Measurements from ENCODE around the gene LRMDA. TPM values are rescaled to one million over a fixed set of nuclear protein-coding genes. Genes with fewer than 3 reads are reported as not detected.

The LRMDA gene
- total RNA-seq, 1 donor from 2014 or later, result 2.1 TPM

- no peak overlapping the region for H3K27ac Mint-ChIP-seq (ENCODE audit: unreplicated experiment)
- H3K4me1 Mint-ChIP-seq (ENCODE audit: low read depth, unreplicated experiment), result no peaks in the 10 kb centered on the region
Observed at GRCh38 chr10:75847477-75847876, 416.1 kb downstream of the LRMDA start.

GRCh38 chr10:75851580-75852345 is 420.3 kb downstream of the LRMDA start:
- Mint-ChIP-seq H3K4me1 (ENCODE audit: low read depth, unreplicated experiment) (no peaks in the 10 kb centered on the region), H3K36me3 (ENCODE audit: unreplicated experiment) (no peaks in the 10 kb centered on the region), H3K27me3 (ENCODE audit: unreplicated experiment) (peaks cover 1% of the 10 kb centered on the region), H3K9me3 (ENCODE audit: unreplicated experiment) (peaks cover 2% of the 10 kb centered on the region), H3K4me3 (ENCODE audit: unreplicated experiment) (no peak overlapping the region), H3K27ac (ENCODE audit: unreplicated experiment) (no peak overlapping the region)
- no peak for TF ChIP-seq CTCF (IDR thresholded peaks at IDR 0.05; ENCODE audit: partially characterized antibody, unreplicated experiment)
- no peak for DNase-seq

More at GRCh38 chr10:75847477-75847876, 416.1 kb downstream of the LRMDA start:
- TF ChIP-seq CTCF (IDR thresholded peaks at IDR 0.05; ENCODE audit: partially characterized antibody, unreplicated experiment), result no peak
- Mint-ChIP-seq H3K4me3 (ENCODE audit: unreplicated experiment) (no peak overlapping the region), H3K9me3 (ENCODE audit: unreplicated experiment) (peaks cover 3% of the 10 kb centered on the region), H3K27me3 (ENCODE audit: unreplicated experiment) (peaks cover 1% of the 10 kb centered on the region), H3K36me3 (ENCODE audit: unreplicated experiment) (no peaks in the 10 kb centered on the region)
- no peak for DNase-seq

GRCh38 chr10:75852851-75853484 is 421.5 kb downstream of the LRMDA start:
- TF ChIP-seq CTCF (IDR thresholded peaks at IDR 0.05; ENCODE audit: partially characterized antibody, unreplicated experiment), result peak; percentile 59
- H3K4me1 Mint-ChIP-seq (ENCODE audit: low read depth, unreplicated experiment), result no peaks in the 10 kb centered on the region
- H3K27me3 Mint-ChIP-seq (ENCODE audit: unreplicated experiment), result peaks cover 1% of the 10 kb centered on the region
- peaks cover 2% of the 10 kb centered on the region for H3K9me3 Mint-ChIP-seq (ENCODE audit: unreplicated experiment)
- no peak for DNase-seq
- no peak overlapping the region for H3K27ac Mint-ChIP-seq (ENCODE audit: unreplicated experiment)
- no peaks in the 10 kb centered on the region for H3K36me3 Mint-ChIP-seq (ENCODE audit: unreplicated experiment)
- no peak overlapping the region for H3K4me3 Mint-ChIP-seq (ENCODE audit: unreplicated experiment)

GRCh38 chr10:75857269-75857846 is 425.9 kb downstream of the LRMDA start:
- peaks cover 5% of the 10 kb centered on the region for H3K36me3 Mint-ChIP-seq (ENCODE audit: unreplicated experiment)

More at GRCh38 chr10:75857269-75857846, 425.9 kb downstream of the LRMDA start:
- Mint-ChIP-seq H3K27me3 (ENCODE audit: unreplicated experiment) (no peaks in the 10 kb centered on the region), H3K4me3 (ENCODE audit: unreplicated experiment) (no peak overlapping the region), H3K9me3 (ENCODE audit: unreplicated experiment) (peaks cover 2% of the 10 kb centered on the region), H3K27ac (ENCODE audit: unreplicated experiment) (no peak overlapping the region), H3K4me1 (ENCODE audit: low read depth, unreplicated experiment) (no peaks in the 10 kb centered on the region)
- no peak for DNase-seq
- no peak for TF ChIP-seq CTCF (IDR thresholded peaks at IDR 0.05; ENCODE audit: partially characterized antibody, unreplicated experiment)
